Measurements from ENCODE around the gene CAMK2B. TPM values are rescaled to one million over a fixed set of nuclear protein-coding genes. Genes with fewer than 3 reads are reported as not detected.

Gene CAMK2B
- total and polyA plus RNA-seq, 2 of the 13 experiments (the other 11 are each of a cell fraction or from before 2014, with no cell fraction given): 0.27 to 0.48 TPM

- POLR2A ChIA-PET: no interaction called here
These were observed 34.2 kb downstream of the CAMK2B start for GRCh38 chr7:44291066-44291732.

More at GRCh38 chr7:44291066-44291732, 34.2 kb downstream of the CAMK2B start:
- DNase-seq (ENCODE audit: low spot score): no peak
- CTCF ChIA-PET (ENCODE audit: low intra/inter-chr PET ratio, low total read pairs): no interaction called here
- 44% methylated on average over 7 of the region's 18 CpGs for WGBS (ENCODE audit: low lambda C conversion rate)
- H3K27ac ChIP-seq (ENCODE audit: extremely low read length, insufficient read depth, low read length): no peak overlapping the region
- H4K20me1 ChIP-seq (ENCODE audit: insufficient read depth, low read length): no peaks in the 10 kb centered on the region
- TF ChIP-seq ZNF672 (CRISPR knock-in tag; IDR thresholded peaks at IDR 0.05) (no peak), SKI (IDR thresholded peaks at IDR 0.05; ENCODE audit: partially characterized antibody) (no peak), RBAK (CRISPR knock-in tag; IDR thresholded peaks at IDR 0.05) (no peak), RXRA (CRISPR knock-in tag; IDR thresholded peaks at IDR 0.05) (no peak), CREM (IDR thresholded peaks at IDR 0.05) (no peak), CREM (CRISPR knock-in tag; IDR thresholded peaks at IDR 0.05) (no peak), STAT6 (CRISPR knock-in tag; IDR thresholded peaks at IDR 0.05; ENCODE audit: borderline replicate concordance) (no peak), ZNF337 (CRISPR knock-in tag; IDR thresholded peaks at IDR 0.05; ENCODE audit: borderline replicate concordance, low read depth) (no peak), ZSCAN5A (CRISPR knock-in tag; IDR thresholded peaks at IDR 0.05; ENCODE audit: borderline replicate concordance) (no peak), KDM2A (CRISPR knock-in tag; IDR thresholded peaks at IDR 0.05; ENCODE audit: borderline replicate concordance, low read depth) (no peak), ZFX (CRISPR knock-in tag; IDR thresholded peaks at IDR 0.05; ENCODE audit: low read depth) (no peak), SNAPC5 (CRISPR knock-in tag; IDR thresholded peaks at IDR 0.05; ENCODE audit: borderline replicate concordance) (no peak), ZBTB37 (CRISPR knock-in tag; IDR thresholded peaks at IDR 0.05) (no peak), MYPOP (CRISPR knock-in tag; IDR thresholded peaks at IDR 0.05) (no peak), ZNF678 (CRISPR knock-in tag; IDR thresholded peaks at IDR 0.05) (no peak), ZNF329 (CRISPR knock-in tag; IDR thresholded peaks at IDR 0.05; ENCODE audit: low read depth) (no peak), BATF2 (CRISPR knock-in tag; IDR thresholded peaks at IDR 0.05) (no peak), GATAD1 (CRISPR knock-in tag; IDR thresholded peaks at IDR 0.05) (no peak)
- H3K79me2 ChIP-seq (ENCODE audit: insufficient read depth, low read length): no peaks in the 10 kb centered on the region
- no peaks in the 10 kb centered on the region for H3K4me1 ChIP-seq (ENCODE audit: insufficient read depth, low read length)
- no peak overlapping the region for H2AFZ ChIP-seq (ENCODE audit: low read length)
- no peak overlapping the region for H3K4me3 ChIP-seq (replicated peaks in 1 of 3; ENCODE audit: insufficient read depth in 1 of 3, low read depth in 2 of 3, low read length in 3 of 3)
- no TSS peak for BruUV-seq (replicated peaks)
- no peaks in the 10 kb centered on the region for H3K36me3 ChIP-seq (replicated peaks in 1 of 2; ENCODE audit: control insufficient read depth in 1 of 2, insufficient read depth in 2 of 2, low read length in 2 of 2)
- no peak overlapping the region for H3K9ac ChIP-seq (ENCODE audit: insufficient read depth, low read depth, low read length)
- no peak for FAIRE-seq
- peaks cover 9 to 91% of the 10 kb centered on the region in 2 experiments for H3K27me3 ChIP-seq (ENCODE audit: control insufficient read depth in 1 of 2, insufficient read depth in 2 of 2, low read length in 2 of 2)
- no peak overlapping the region for H3K4me2 ChIP-seq (ENCODE audit: low read depth, low read length)
- no peaks in the 10 kb centered on the region for H3K9me3 ChIP-seq (ENCODE audit: low read length)
- intact Hi-C loops (cut with micrococcal nuclease; ENCODE audit: unreplicated experiment) (no loop called here), in situ Hi-C loops (cut with HindIII; ENCODE audit: extremely low pct_ligation_motif_present, low pct_unique_long_range_greater_than_20kb) (no loop called here)
- ATAC-seq: no peak
